PC-9 (cell line): ENCODE measurements around the gene ELMO3. TPM values are rescaled to one million over a fixed set of nuclear protein-coding genes. Genes with fewer than 3 reads are reported as not detected.

Experiments
- BruUV-seq: library from RNA; stranded (reverse); fragments of 400-500 nt; replicated peaks from 2 replicates; lab custom pipeline; 2021; lab: Mats Ljungman, UMichigan
- CTCF ChIA-PET: fragments of 300-600 bp; sonication (Branson Sonifier 250); formaldehyde crosslinking; loops from one replicate; lab custom pipeline; 2022; ENCODE audit warnings: antibody characterized with exemption; lab: Charles Lee
- POLR2A ChIA-PET: fragments of 300-600 bp; sonication (Branson Sonifier 250); formaldehyde crosslinking; loops from one replicate; lab custom pipeline; 2022; ENCODE audit warnings: antibody characterized with exemption; ENCODE audit not compliant: unreplicated experiment; lab: Charles Lee
- DNase-seq, 2 experiments: peaks; one replicate each; pipeline versions ENCODE4 v3.0.0 to v3.0.0-alpha.2; 2015 to 2022; ENCODE audit warnings: mixed read lengths in 1 of 2
- H2AFZ ChIP-seq: fragments of 200-600 bp; sonication (generic); 2 replicates; pipeline ENCODE4 v1.8.1; 2017; ENCODE audit warnings: antibody characterized with exemption
- H3F3A ChIP-seq: fragments of 200-600 bp; sonication (generic); 2 replicates; pipeline ENCODE4 v1.8.1; 2017; ENCODE audit warnings: antibody characterized with exemption, mild to moderate bottlenecking, low read depth; ENCODE audit not compliant: insufficient read depth
- H3K27ac ChIP-seq: fragments of 200-600 bp; sonication (generic); 2 replicates; pipeline ENCODE4 v1.6.1; 2016; ENCODE audit warnings: mixed run types
- H3K27me3 ChIP-seq: fragments of 200-600 bp; sonication (generic); 2 replicates; pipeline ENCODE4 v1.6.1; 2016; ENCODE audit warnings: low read depth, mixed run types; ENCODE audit not compliant: insufficient read depth
- H3K36me3 ChIP-seq: fragments of 200-600 bp; sonication (generic); 2 replicates; pipeline ENCODE4 v1.6.1; 2016; ENCODE audit warnings: low read depth, mixed run types
- H3K4me1 ChIP-seq: fragments of 200-600 bp; sonication (generic); replicated peaks from 2 replicates; pipeline ENCODE4 v1.6.1; 2016; ENCODE audit warnings: mixed run types; ENCODE audit not compliant: insufficient read depth
- H3K4me2 ChIP-seq: fragments of 200-600 bp; sonication (generic); 2 replicates; pipeline ENCODE4 v1.6.1; 2017; ENCODE audit warnings: mixed run types
- H3K4me3 ChIP-seq: fragments of 200-600 bp; sonication (generic); 2 replicates; pipeline ENCODE4 v1.6.1; 2016; ENCODE audit warnings: mixed run types
- H3K79me2 ChIP-seq: fragments of 200-600 bp; sonication (generic); 2 replicates; pipeline ENCODE4 v1.6.1; 2017; ENCODE audit warnings: low read depth, mixed run types
- H3K9me2 ChIP-seq: fragments of 200-600 bp; sonication (generic); 2 replicates; pipeline ENCODE4 v1.8.1; 2017; ENCODE audit warnings: mild to moderate bottlenecking; ENCODE audit not compliant: insufficient read depth
- H3K9me3 ChIP-seq: fragments of 200-600 bp; sonication (generic); 2 replicates; pipeline ENCODE4 v1.8.1; 2016; ENCODE audit warnings: low read depth; ENCODE audit not compliant: insufficient read depth
- H4K20me1 ChIP-seq: fragments of 200-600 bp; sonication (generic); 2 replicates; pipeline ENCODE4 v1.8.1; 2017; ENCODE audit not compliant: insufficient read depth
- EZH2 ChIP-seq: fragments of 200-600 bp; sonication (generic); IDR thresholded peaks from 2 replicates; pipeline ENCODE4 v1.8.0; 2017; ENCODE audit warnings: antibody characterized with exemption, low read depth
- intact Hi-C: fragments of 100-400 bp; cut with micrococcal nuclease; formaldehyde crosslinking; loops from one replicate; pipeline ENCODE4 v1.10.0; 2022; ENCODE audit not compliant: unreplicated experiment
- total RNA-seq: library from RNA; stranded (reverse); gene quantifications from 2 replicates; pipeline ENCODE4 v1.2.3, GENCODE V29; 2021
- TF ChIP-seq, protein P1 (sequence below): fragments of 200-600 bp; sonication (generic); conservative IDR thresholded peaks from 2 replicates; pipeline ENCODE4 v1.6.1; 2017; ENCODE audit warnings: mixed run types, antibody characterized with exemption, mild to moderate bottlenecking, moderate library complexity

ELMO3 gene
- total RNA-seq, 1 experiment from 2014 or later: 32.4 TPM

DNA sequence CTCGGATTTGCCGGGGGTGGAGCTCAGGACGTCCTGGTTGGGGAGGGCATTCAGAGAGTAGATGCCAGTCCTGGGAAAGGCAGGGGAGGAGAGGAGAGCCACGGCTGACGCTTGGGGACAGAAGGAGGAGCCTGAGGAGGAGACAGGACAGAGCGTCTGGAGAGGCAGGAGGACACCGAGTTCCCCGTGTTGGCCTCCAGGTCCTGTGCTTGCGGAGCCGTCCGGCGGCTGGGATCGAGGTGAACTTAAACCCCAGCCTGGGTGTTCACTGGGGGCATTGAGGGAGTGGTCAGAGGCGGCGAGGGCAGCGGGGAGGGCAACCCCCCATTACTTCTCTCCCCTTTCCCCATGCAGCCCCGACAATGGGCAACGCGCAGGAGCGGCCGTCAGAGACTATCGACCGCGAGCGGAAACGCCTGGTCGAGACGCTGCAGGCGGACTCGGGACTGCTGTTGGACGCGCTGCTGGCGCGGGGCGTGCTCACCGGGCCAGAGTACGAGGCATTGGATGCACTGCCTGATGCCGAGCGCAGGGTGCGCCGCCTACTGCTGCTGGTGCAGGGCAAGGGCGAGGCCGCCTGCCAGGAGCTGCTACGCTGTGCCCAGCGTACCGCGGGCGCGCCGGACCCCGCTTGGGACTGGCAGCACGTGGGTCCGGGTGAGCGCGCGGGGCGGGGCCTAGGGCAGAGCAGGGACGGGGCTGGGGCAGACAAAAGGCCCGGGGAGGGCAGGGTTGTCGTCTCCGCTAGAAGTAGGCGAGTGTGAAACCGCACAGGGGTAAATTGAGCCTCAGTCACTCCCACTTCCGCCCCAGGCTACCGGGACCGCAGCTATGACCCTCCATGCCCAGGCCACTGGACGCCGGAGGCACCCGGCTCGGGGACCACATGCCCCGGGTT lies 24.9 kb upstream of the ELMO3 start:
- Histone ChIP-seq H3K36me3 (no peaks in the 10 kb centered on the region), H3F3A (peaks cover 78% of the 10 kb centered on the region), H3K9me3 (no peaks in the 10 kb centered on the region), H4K20me1 (no peaks in the 10 kb centered on the region), H3K27ac (peak overlapping the region; percentile 64), H3K4me3 (peak overlapping the region; percentile 57), H3K4me2 (peak overlapping the region; percentile 91), H3K27me3 (no peaks in the 10 kb centered on the region), H3K4me1 (peaks cover 56% of the 10 kb centered on the region), H3K9me2 (no peaks in the 10 kb centered on the region), H3K79me2 (peaks cover 15% of the 10 kb centered on the region; the same call in 1 of the 2 replicates), H2AFZ (peak overlapping the region; percentile 83)
- TF ChIP-seq, protein P1, sequence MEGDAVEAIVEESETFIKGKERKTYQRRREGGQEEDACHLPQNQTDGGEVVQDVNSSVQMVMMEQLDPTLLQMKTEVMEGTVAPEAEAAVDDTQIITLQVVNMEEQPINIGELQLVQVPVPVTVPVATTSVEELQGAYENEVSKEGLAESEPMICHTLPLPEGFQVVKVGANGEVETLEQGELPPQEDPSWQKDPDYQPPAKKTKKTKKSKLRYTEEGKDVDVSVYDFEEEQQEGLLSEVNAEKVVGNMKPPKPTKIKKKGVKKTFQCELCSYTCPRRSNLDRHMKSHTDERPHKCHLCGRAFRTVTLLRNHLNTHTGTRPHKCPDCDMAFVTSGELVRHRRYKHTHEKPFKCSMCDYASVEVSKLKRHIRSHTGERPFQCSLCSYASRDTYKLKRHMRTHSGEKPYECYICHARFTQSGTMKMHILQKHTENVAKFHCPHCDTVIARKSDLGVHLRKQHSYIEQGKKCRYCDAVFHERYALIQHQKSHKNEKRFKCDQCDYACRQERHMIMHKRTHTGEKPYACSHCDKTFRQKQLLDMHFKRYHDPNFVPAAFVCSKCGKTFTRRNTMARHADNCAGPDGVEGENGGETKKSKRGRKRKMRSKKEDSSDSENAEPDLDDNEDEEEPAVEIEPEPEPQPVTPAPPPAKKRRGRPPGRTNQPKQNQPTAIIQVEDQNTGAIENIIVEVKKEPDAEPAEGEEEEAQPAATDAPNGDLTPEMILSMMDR: no peak; the same call in 1 of the 2 replicates
- no peak for TF ChIP-seq EZH2
- CTCF ChIA-PET: no interaction called here
- no TSS peak for BruUV-seq
- intact Hi-C loops: loop anchor here (1.0 to 5.0 kb wide), 3 partner anchors 13 to 157 kb away; partner anchors contain the start of genes FHOD1 and SLC9A5
- POLR2A ChIA-PET: interaction anchor here (0.6 to 1.0 kb wide), 7 partner anchors 14 to 293 kb away, joined by 3 to 8 read pairs (median 5); partner anchors contain the start of genes FHOD1 and TRADD
- DNase-seq: peak; percentile 85 to 93

DNA sequence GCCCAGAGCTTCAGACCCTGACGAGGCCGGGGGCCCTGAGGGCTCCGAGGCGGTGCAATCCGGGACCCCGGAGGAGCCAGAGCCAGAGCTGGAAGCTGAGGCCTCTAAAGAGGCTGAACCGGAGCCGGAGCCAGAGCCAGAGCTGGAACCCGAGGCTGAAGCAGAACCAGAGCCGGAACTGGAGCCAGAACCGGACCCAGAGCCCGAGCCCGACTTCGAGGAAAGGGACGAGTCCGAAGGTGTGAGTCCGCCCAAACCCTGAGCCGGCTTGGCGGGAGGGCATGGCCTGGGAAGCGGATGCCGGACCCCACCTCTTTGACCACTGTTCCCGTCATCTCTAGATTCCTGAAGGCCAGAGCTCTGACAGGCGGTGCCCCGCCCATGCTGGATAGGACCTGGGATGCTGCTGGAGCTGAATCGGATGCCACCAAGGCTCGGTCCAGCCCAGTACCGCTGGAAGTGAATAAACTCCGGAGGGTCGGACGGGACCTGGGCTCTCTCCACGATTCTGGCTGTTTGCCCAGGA lies 24.2 kb upstream of the ELMO3 start:
- no peaks in the 10 kb centered on the region for H3K27me3 ChIP-seq
- peak overlapping the region; percentile 57 for H3K4me3 ChIP-seq
- peak overlapping the region; percentile 91 for H3K4me2 ChIP-seq
- peaks cover 15% of the 10 kb centered on the region; the same call in 1 of the 2 replicates for H3K79me2 ChIP-seq
- intact Hi-C loops: loop anchor here (5.0 kb wide), 2 partner anchors 73 to 157 kb away; partner anchors contain the start of genes FHOD1 and SLC9A5
- H3K9me3 ChIP-seq: no peaks in the 10 kb centered on the region
- H3F3A ChIP-seq: peaks cover 76% of the 10 kb centered on the region
- CTCF ChIA-PET: no interaction called here
- BruUV-seq: no TSS peak
- TF ChIP-seq, protein P1: no peak
- TF ChIP-seq EZH2: no peak
- H3K4me1 ChIP-seq: peaks cover 56% of the 10 kb centered on the region
- POLR2A ChIA-PET: interaction anchor here (0.6 to 1.0 kb wide), 4 partner anchors 14 to 294 kb away, joined by 3 to 7 read pairs (median 6); partner anchors contain the start of gene FBXL8
- H4K20me1 ChIP-seq: no peaks in the 10 kb centered on the region
- no peaks in the 10 kb centered on the region for H3K9me2 ChIP-seq
- H2AFZ ChIP-seq: no peak overlapping the region; the same call in 1 of the 2 replicates
- peak overlapping the region; percentile 64 for H3K27ac ChIP-seq
- H3K36me3 ChIP-seq: no peaks in the 10 kb centered on the region
- no peak for DNase-seq

- BruUV-seq: no TSS peak
- no peak overlapping the region for H3K4me2 ChIP-seq
- H3K27ac ChIP-seq: no peak overlapping the region
- H2AFZ ChIP-seq: no peak overlapping the region
- CTCF ChIA-PET: no interaction called here
- DNase-seq: no peak
- POLR2A ChIA-PET: interaction anchor here (0.6 to 0.7 kb wide), 2 partner anchors 16 to 140 kb away, joined by 3 to 10 read pairs; no protein-coding TSS in a partner anchor
- H3K36me3 ChIP-seq: no peaks in the 10 kb centered on the region
- no peaks in the 10 kb centered on the region for H3K9me2 ChIP-seq
- intact Hi-C loops: no loop called here
- peaks cover 8% of the 10 kb centered on the region; the same call in 1 of the 2 replicates for H3K79me2 ChIP-seq
- H4K20me1 ChIP-seq: no peaks in the 10 kb centered on the region
- H3F3A ChIP-seq: peaks cover 61% of the 10 kb centered on the region
- H3K4me3 ChIP-seq: no peak overlapping the region
- no peaks in the 10 kb centered on the region for H3K9me3 ChIP-seq
- peaks cover 43% of the 10 kb centered on the region for H3K4me1 ChIP-seq
- H3K27me3 ChIP-seq: no peaks in the 10 kb centered on the region
- no peak for TF ChIP-seq EZH2
- TF ChIP-seq, protein P1: no peak
Observed at GRCh38 chr16:67176662-67177061, 22.3 kb upstream of the ELMO3 start.
